Keratinocyte (primary cell): ENCODE results near the gene ZMYND8. TPM values are rescaled to one million over a fixed set of nuclear protein-coding genes. Genes with fewer than 3 reads are reported as not detected.
"Not testable (repeated sequence)": the region's sequence is repeated elsewhere in the genome, so short reads cannot be mapped to it uniquely, and the experiment has no call there.

Experiments
- DNase-seq: peaks from one replicate; pipeline ENCODE4 v3.0.0-alpha.2; 2011; ENCODE audit warnings: low read depth, missing footprints, low spot score
- FAIRE-seq: peaks from 2 replicates; lab custom pipeline; 2011; peaks lifted over from hg19 to GRCh38; lab: Jason Lieb, UNC
- H2AFZ ChIP-seq: 2 replicates; pipeline ENCODE4 v1.6.0; 2012; ENCODE audit warnings: low read length, control low read depth, inconsistent platforms; ENCODE audit not compliant: control insufficient read depth
- H3K27ac ChIP-seq: 2 replicates; pipeline ENCODE4 v1.5.1; 2011; ENCODE audit warnings: low read length; ENCODE audit not compliant: control insufficient read depth, insufficient read depth
- H3K27me3 ChIP-seq: 3 replicates; pipeline ENCODE4 v1.6.0; 2011; ENCODE audit warnings: low read length; ENCODE audit not compliant: control insufficient read depth, insufficient read depth; ENCODE audit errors: extremely low read depth
- H3K36me3 ChIP-seq, 2 experiments: 2 replicates in 1 of 2; 3 replicates in 1 of 2; pipeline ENCODE4 v1.5.1; 2011; ENCODE audit warnings: low read length in 2 of 2, mild to moderate bottlenecking in 1 of 2; ENCODE audit not compliant: control insufficient read depth in 2 of 2, insufficient read depth in 2 of 2; ENCODE audit errors: extremely low read depth in 1 of 2
- H3K4me1 ChIP-seq: 3 replicates; pipeline ENCODE4 v1.5.1; 2011; ENCODE audit warnings: low read length; ENCODE audit not compliant: control insufficient read depth, insufficient read depth; ENCODE audit errors: extremely low read depth
- H3K4me2 ChIP-seq: 3 replicates; pipeline ENCODE4 v1.6.0; 2011; ENCODE audit warnings: low read depth, low read length; ENCODE audit not compliant: control insufficient read depth, insufficient read depth; ENCODE audit errors: extremely low read depth
- H3K4me3 ChIP-seq, 3 experiments: fragments of 200-600 bp in 1 of 3; sonication (generic) in 1 of 3; 2 replicates in 2 of 3; 3 replicates in 1 of 3; pipeline ENCODE4 v1.5.1; 2011 to 2016; ENCODE audit warnings: low read length in 3 of 3, mild to moderate bottlenecking in 3 of 3, control low read depth in 2 of 3, inconsistent platforms in 1 of 3, low read depth in 1 of 3, mixed read lengths in 1 of 3, mixed run types in 1 of 3, moderate library complexity in 1 of 3; ENCODE audit not compliant: control insufficient read depth in 2 of 3, insufficient read depth in 2 of 3; ENCODE audit errors: extremely low read depth in 1 of 3
- H3K79me2 ChIP-seq: 2 replicates; pipeline ENCODE4 v1.6.0; 2012; ENCODE audit warnings: low read length; ENCODE audit not compliant: control insufficient read depth, insufficient read depth
- H3K9ac ChIP-seq: 3 replicates; pipeline ENCODE4 v1.6.0; 2011; ENCODE audit warnings: low read length; ENCODE audit not compliant: control insufficient read depth, insufficient read depth; ENCODE audit errors: extremely low read depth
- H3K9me1 ChIP-seq: 3 replicates; pipeline ENCODE4 v1.6.0; 2011; ENCODE audit warnings: low read length; ENCODE audit not compliant: control insufficient read depth, insufficient read depth; ENCODE audit errors: extremely low read depth
- H3K9me3 ChIP-seq: 2 replicates; pipeline ENCODE4 v1.5.1; 2012; ENCODE audit warnings: low read depth, low read length; ENCODE audit not compliant: control insufficient read depth
- H4K20me1 ChIP-seq: 3 replicates; pipeline ENCODE4 v1.6.0; 2011; ENCODE audit warnings: low read length; ENCODE audit not compliant: control insufficient read depth, insufficient read depth; ENCODE audit errors: extremely low read depth
- EZH2 ChIP-seq: IDR thresholded peaks from one replicate; pipeline ENCODE4 v1.6.1; 2012; ENCODE audit warnings: inconsistent platforms, mild to moderate bottlenecking, low read length, moderate library complexity
- dilution Hi-C: fragments of 300-500 bp; cut with MboI; formaldehyde crosslinking; loops from one replicate; pipeline ENCODE4 v1.7.0; 2020; ENCODE audit warnings: low sequenced_read_pairs; ENCODE audit not compliant: extremely low pct_ligation_motif_present
- polyA plus RNA-seq, 5 experiments: library from polyadenylated mRNA; depleted of rRNA in 3 of 5; stranded (reverse) in 3 of 5; stranded (forward) in 1 of 5; unstranded in 1 of 5; fragments of >200 nt; gene quantifications; 1 replicate in 1 of 5; 2 replicates in 3 of 5; 3 replicates in 1 of 5; pipeline versions ENCODE4 v1.2.1 to v1.2.3, GENCODE V29; 2011 to 2012; ENCODE audit warnings: missing spikeins in 2 of 5, low read depth in 1 of 5, low replicate concordance in 1 of 5
- TF ChIP-seq, protein P1 (sequence below), 3 experiments: IDR thresholded peaks in 1 of 3; conservative IDR thresholded peaks in 1 of 3; optimal IDR thresholded peaks in 1 of 3; 2 replicates in 2 of 3; 3 replicates in 1 of 3; pipeline versions ENCODE3 to v1.5.1; 2011; ENCODE audit warnings: low read length in 3 of 3, mild to moderate bottlenecking in 3 of 3, moderate library complexity in 2 of 3, control low read depth in 1 of 3, inconsistent platforms in 1 of 3; ENCODE audit not compliant: insufficient read depth in 2 of 3; ENCODE audit errors: extremely low read depth in 1 of 3

ZMYND8 gene
- polyA plus RNA-seq, 1 donor (not counting 4 experiments of a cell fraction or from before 2014, with no cell fraction given) = 39.8 TPM

- peaks cover 26 to 44% of the 10 kb centered on the region in 2 experiments for H3K36me3 ChIP-seq
- H3K27ac ChIP-seq = no peak overlapping the region
- no peaks in the 10 kb centered on the region for H3K27me3 ChIP-seq
- dilution Hi-C loops = no loop called here
- no peak overlapping the region for H3K4me3 ChIP-seq
- no peaks in the 10 kb centered on the region for H3K9me1 ChIP-seq
- peaks cover 24% of the 10 kb centered on the region for H3K79me2 ChIP-seq
- no peak overlapping the region for H3K4me2 ChIP-seq
- H3K9me3 ChIP-seq = no peaks in the 10 kb centered on the region
- no peak overlapping the region for H3K9ac ChIP-seq
- no peak overlapping the region for H2AFZ ChIP-seq
- no peaks in the 10 kb centered on the region for H3K4me1 ChIP-seq
- no peak for FAIRE-seq
- no peak for DNase-seq
- TF ChIP-seq, protein P1, sequence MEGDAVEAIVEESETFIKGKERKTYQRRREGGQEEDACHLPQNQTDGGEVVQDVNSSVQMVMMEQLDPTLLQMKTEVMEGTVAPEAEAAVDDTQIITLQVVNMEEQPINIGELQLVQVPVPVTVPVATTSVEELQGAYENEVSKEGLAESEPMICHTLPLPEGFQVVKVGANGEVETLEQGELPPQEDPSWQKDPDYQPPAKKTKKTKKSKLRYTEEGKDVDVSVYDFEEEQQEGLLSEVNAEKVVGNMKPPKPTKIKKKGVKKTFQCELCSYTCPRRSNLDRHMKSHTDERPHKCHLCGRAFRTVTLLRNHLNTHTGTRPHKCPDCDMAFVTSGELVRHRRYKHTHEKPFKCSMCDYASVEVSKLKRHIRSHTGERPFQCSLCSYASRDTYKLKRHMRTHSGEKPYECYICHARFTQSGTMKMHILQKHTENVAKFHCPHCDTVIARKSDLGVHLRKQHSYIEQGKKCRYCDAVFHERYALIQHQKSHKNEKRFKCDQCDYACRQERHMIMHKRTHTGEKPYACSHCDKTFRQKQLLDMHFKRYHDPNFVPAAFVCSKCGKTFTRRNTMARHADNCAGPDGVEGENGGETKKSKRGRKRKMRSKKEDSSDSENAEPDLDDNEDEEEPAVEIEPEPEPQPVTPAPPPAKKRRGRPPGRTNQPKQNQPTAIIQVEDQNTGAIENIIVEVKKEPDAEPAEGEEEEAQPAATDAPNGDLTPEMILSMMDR (optimal IDR thresholded peaks at IDR 0.05 in 1 of 3, IDR thresholded peaks at IDR 0.05 in 1 of 3, conservative IDR thresholded peaks at IDR 0.05 in 1 of 3; ENCODE audit: extremely low read depth in 1 of 3, insufficient read depth in 2 of 3, low read length in 3 of 3) = no peak
- no peak for TF ChIP-seq EZH2
- H4K20me1 ChIP-seq = no peaks in the 10 kb centered on the region
Observed at GRCh38 chr20:47290008-47290407, 66.5 kb downstream of the ZMYND8 start.

- H3K4me1 ChIP-seq = no peaks in the 10 kb centered on the region
- DNase-seq = no peak
- H3K9me1 ChIP-seq = no peaks in the 10 kb centered on the region
- no peak overlapping the region for H3K4me3 ChIP-seq
- peaks cover 27% of the 10 kb centered on the region for H3K79me2 ChIP-seq
- H2AFZ ChIP-seq = no peak overlapping the region
- no peaks in the 10 kb centered on the region for H3K27me3 ChIP-seq
- no peak overlapping the region for H3K27ac ChIP-seq
- H3K4me2 ChIP-seq = no peak overlapping the region
- H3K9me3 ChIP-seq = no peaks in the 10 kb centered on the region
- no peaks in the 10 kb centered on the region for H4K20me1 ChIP-seq
- no peak for FAIRE-seq
- TF ChIP-seq, protein P1 (optimal IDR thresholded peaks at IDR 0.05 in 1 of 3, IDR thresholded peaks at IDR 0.05 in 1 of 3, conservative IDR thresholded peaks at IDR 0.05 in 1 of 3; ENCODE audit: extremely low read depth in 1 of 3, insufficient read depth in 2 of 3, low read length in 3 of 3) = no peak
- TF ChIP-seq EZH2 = no peak
- dilution Hi-C loops = no loop called here
- H3K9ac ChIP-seq = no peak overlapping the region
- peaks cover 27 to 39% of the 10 kb centered on the region in 2 experiments for H3K36me3 ChIP-seq
Observed at GRCh38 chr20:47289096-47289495, 67.4 kb downstream of the ZMYND8 start.

DNA sequence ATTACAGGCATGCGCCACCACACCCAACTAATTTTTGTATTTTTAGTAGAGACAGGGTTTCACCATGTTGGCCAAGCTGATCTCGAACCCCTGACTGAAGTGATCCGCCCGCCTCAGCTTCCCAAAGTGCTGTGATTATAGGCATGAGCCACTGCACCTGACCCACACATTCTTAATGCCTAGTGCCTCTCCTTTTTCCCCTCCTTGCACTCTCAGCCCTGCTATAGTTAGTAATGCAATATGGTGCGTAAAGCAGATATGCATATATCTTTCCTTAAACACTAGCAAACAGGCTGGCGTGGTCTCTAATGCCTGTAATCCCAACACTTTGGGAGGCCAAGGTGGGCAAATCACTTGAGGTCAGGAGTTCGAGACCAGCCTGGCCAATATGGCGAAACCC is 68.0 kb downstream of the ZMYND8 start:
- DNase-seq, H3K4me3 ChIP-seq, H3K4me2 ChIP-seq, H3K4me1 ChIP-seq, H4K20me1 ChIP-seq, H2AFZ ChIP-seq, H3K27me3 ChIP-seq, H3K9me3 ChIP-seq, H3K27ac ChIP-seq, FAIRE-seq, H3K9me1 ChIP-seq, dilution Hi-C loops, H3K9ac ChIP-seq: not testable (repeated sequence)
- Histone ChIP-seq H3K79me2 (peaks cover 27% of the 10 kb centered on the region), H3K36me3 (peaks cover 24 to 40% of the 10 kb centered on the region in 2 experiments)
